HG02885 (cell line): ENCODE measurements around the gene MDFIC2.

ENCODE experiments used
- ATAC-seq: cut with Tn5 transposase; IDR thresholded peaks from one replicate; pipeline ENCODE4 v1.9.1; 2021; ENCODE audit warnings: mild to moderate bottlenecking; ENCODE audit not compliant: unreplicated experiment, poor library complexity

The MDFIC2 gene

DNA sequence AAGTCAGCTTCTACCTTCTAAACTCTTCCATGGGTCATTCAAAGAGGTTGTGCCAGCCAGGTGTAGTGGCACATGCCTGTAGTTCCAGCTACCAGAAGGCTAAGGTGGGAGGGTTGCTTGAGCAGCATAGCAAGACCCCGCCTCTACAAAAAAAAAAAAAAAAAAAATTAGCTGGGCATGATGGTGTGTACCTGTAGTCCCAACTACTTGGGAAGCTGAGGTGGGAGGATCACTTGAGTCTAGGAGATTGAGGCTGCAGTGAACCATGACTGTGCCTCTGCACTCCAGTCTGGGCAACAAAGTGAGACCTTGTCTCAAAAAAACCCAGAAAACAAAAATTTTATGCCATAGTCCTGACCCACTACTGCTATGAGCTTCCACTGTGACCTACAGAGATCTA is 126.8 kb downstream of the MDFIC2 start:
- no peak for ATAC-seq

DNA sequence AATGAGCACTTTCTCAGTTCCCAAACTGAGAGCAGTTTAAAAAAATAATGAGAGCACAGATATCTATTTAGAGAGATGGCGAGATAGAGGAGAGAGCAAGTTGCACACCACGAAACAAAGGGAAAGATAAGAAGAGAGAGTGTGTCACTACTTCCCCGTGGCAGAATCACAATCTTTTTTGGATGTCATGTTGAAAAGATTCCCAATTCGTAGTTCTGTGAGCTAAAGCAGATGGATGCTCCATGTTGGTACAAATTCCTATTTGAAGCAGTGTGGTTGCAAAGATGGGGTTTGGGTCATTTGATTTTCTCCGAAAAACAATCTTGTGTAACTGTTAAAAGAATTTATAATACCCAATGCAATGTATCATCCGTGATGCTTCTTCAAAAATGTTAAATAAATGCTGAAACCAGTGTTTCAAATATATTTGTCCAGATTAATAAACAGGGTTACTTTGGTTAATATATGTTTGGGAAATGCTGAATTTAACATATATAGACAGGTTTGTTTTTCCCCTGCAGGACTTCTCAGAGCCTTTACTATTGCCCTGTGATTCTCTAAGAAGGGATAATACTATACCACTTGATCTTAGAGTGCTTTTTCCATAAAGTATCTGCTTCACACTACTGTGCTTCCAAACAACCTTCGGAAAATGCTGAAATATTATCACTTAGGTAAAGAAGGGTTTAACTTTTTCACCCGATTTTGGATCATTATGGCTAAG is 128.5 kb downstream of the MDFIC2 start:
- no peak for ATAC-seq

DNA sequence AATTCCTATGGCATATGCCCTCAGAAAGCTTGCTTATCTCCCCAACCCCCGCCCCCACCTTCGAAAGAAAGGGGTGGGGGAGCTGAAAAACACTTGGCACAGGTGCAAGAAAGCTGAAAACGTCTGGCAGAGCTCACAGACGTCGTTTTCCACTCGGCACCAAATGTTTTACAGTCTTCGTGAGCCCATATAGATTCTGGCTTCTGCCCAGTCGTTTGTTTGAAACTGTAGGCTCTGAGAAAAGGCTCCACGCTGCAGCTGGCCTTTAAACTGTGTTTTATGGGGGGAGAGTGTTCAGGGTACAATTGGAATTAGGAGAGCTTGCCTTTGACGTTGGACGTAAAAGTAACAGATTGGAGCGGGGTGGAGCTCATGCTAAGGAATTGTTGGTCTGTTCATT is 130.3 kb downstream of the MDFIC2 start:
- ATAC-seq, result no peak

DNA sequence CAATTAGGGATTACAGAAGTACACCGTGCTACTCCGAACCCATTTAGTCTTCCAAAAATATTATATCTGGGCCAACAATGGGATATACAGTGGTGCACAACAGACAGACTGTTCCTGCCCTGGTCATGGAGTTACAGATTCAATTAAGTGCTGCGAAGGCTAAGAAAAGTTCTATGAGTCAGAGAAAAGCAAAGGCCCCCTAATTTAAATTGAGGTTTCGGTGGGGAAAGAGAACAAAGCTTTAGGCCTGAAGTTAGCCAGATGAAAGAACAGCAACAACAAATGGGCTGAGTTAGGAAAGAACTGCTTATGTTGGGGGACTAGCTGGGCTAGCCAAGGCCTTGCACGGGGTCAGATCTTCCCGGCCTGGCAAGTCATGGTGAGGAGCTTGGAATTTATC is 131.8 kb downstream of the MDFIC2 start:
- ATAC-seq, result peak; percentile 68

DNA sequence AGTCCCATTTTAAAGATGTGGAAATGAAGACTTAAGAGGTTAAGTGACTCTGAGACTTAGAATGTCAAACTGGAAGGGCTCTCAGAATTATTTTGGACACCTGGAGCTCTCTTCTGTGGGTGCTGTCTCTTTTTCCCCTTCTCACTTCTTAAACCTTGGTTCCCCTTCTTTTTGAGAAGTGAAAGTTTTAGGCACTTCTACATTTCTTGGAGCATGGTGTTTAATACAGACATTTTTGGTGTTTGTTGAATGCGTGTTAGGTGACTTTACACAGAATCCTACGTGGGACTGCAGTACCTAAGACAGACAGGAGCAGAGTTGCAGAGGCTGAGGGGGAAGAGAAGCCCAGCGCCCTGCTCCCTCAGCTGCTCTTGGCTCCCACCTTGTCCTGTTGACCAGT is 133.3 kb downstream of the MDFIC2 start:
- ATAC-seq, result peak; percentile 68

DNA sequence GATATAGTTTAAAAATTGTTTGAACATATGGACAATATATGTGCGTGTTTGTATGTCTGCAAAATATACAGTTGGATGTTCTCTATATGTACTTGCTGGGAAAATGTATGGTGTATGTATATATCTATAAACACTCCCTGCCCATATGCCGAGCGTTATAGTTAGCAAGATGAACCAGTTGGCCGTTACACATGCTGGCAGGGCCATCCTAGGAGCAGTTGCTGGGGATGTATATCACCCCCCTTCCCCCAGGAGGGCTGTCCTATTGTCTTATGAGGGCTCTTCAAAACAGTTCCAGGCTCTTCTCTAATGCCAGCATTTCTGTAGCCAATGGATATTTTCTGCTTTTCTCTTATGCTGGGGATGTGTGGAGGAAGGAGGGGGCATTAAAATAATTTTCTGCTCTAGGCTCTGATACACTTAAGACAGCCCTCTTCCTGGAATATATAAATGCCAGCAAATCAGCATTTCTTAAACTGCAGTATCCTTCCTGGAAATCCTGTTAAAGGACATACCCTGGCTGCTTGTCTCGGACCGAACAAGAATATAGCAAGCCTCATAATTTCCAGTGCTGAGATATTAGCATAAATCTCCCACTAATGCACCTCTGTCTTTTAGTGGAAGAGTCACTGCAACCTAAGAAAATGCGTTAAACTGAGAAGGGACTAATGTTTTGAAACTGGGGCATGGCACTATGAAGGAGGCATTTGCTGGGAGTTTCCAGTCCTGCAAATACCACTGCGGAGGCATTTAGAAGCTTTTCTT is 134.4 kb downstream of the MDFIC2 start:
- no peak for ATAC-seq

DNA sequence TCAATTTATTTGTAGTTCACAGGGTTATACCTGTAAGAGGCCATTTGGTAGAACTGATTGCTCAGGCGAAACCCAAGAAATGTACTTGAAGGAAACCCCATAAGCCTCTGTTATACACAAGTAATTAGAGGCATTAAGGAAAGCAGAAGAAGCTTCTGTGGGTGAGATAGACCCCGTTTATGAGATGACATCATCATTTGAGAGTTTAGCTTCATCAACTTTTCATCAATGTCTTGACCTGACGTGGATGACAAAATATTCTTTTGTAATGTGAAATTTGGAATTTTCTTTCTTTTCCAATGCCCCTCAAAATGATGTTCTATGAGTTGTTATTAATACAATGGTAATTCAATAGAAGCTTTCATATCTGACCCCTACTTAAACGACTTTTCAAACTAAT is 136.2 kb downstream of the MDFIC2 start:
- no peak for ATAC-seq

DNA sequence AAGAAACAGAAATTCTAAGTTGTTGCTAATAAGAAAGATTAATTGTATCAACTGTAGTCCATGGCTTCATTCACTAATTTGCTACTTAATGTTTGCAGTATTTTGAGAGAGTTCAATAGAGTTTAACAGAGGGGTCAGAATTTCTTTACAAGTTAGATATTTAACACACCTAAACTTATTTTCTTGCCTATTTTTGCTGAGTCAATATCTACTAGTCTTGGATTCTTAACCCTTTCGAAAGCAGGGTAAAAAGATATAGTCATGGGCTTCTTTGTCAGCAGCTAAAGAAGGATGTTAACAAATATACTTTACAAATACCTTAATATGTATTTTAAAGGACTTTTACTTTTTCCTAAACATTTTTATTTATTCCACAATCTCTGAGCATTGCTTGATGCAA is 155.6 kb downstream of the MDFIC2 start:
- ATAC-seq, result no peak

DNA sequence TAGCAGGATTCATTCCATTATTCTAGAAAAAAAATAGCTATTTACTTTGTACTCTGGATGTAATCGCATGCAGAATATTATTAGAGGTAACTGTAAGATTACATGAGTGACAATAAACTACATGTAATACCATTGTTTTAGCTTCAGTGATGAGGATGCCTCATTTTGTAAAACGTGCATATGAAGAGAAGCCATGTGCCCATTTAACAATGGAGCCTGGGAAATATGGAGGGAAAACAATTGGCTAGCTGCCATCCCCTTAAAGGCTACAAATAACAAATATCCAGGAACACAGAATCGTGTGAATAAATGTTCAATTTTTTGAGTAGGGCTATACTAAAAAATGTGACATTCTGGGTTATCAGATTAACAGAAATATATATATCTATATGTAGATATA is 161.8 kb downstream of the MDFIC2 start:
- no peak for ATAC-seq

DNA sequence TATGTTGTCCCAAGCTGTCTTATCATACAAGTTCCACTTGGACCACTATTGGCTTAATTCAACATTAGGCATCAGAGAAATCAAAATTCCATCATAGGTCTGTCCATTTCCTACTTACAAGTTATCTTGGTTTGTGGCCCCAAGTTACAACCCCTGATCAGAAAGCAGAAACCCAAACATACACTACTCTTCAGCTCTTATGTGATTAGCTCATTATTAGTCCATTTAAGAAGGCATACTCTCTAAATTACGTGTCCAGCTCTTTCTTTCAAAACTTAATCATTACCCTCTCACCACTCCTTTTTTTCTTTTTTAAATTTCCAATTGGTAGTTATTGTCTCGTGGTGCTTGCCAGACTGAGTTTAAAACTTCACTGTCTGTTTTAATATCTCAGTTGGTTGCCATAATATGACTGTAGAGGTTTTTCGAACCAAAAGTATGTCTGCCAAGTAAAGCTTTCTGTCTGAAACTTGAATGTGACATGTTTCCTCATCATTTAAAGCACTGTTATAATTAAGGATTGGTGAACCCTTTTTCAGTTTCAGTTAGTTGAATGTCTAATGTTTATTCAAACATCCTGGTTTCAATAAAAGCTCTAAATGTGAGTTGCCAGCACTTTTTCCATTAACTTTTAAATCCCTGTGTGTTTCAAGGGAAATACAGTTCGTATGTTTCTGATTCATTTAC is 162.6 kb downstream of the MDFIC2 start:
- ATAC-seq, result no peak
